SK-N-SH (cell line): Measurements from ENCODE around the gene POLR2C. TPM values are rescaled to one million over a fixed set of nuclear protein-coding genes. Genes with fewer than 3 reads are reported as not detected.

Experiments used
- CTCF ChIA-PET: fragments of 300-600, 350-600 bp; formaldehyde crosslinking; extraction: SDS; loops from one replicate; lab custom pipeline; 2021; lab: Yijun Ruan, JAX
- POLR2A ChIA-PET: fragments of 350-600 bp; sonication (Branson Sonifier 250); formaldehyde crosslinking; extraction: SDS; loops from one replicate; lab custom pipeline; 2020; ENCODE audit warnings: antibody characterized with exemption, inconsistent platforms; lab: Yijun Ruan, JAX
- DNase-seq: peaks from one replicate; pipeline ENCODE4 v3.0.0; 2012
- H2AFZ ChIP-seq: fragments of 200-600 bp; sonication (generic); 2 replicates; pipeline ENCODE4 v1.8.1; 2016; ENCODE audit warnings: antibody characterized with exemption, mild to moderate bottlenecking, low read depth
- H3F3A ChIP-seq: fragments of 200-600 bp; sonication (generic); replicated peaks from 2 replicates; pipeline ENCODE3; 2016; ENCODE audit warnings: antibody characterized with exemption, mild to moderate bottlenecking; ENCODE audit not compliant: insufficient read depth
- H3K27ac ChIP-seq, 2 experiments: fragments of 200-500 bp in 1 of 2; fragments of 200-600 bp in 1 of 2; sonication (Bioruptor generic) in 1 of 2; sonication (generic), shearing (Covaris generic) in 1 of 2; 2 replicates each; pipeline versions ENCODE4 v1.5.1 to v1.6.1; 2014 to 2016; ENCODE audit warnings: low read depth in 2 of 2, inconsistent platforms in 1 of 2, low read length in 1 of 2, mild to moderate bottlenecking in 1 of 2, mixed read lengths in 1 of 2
- H3K27me3 ChIP-seq: fragments of 200-600 bp; sonication (generic), shearing (Covaris generic); 2 replicates; pipeline ENCODE4 v1.6.1; 2016; ENCODE audit warnings: mixed run types; ENCODE audit not compliant: insufficient read depth
- H3K36me3 ChIP-seq, 2 experiments: fragments of 200-500 bp in 1 of 2; fragments of 200-600 bp in 1 of 2; sonication (Bioruptor generic) in 1 of 2; sonication (generic) in 1 of 2; replicated peaks in 1 of 2; 2 replicates each; pipeline versions ENCODE3 to v1.5.1; 2014 to 2016; ENCODE audit warnings: low read length in 1 of 2, mild to moderate bottlenecking in 1 of 2; ENCODE audit not compliant: insufficient read depth in 2 of 2, control insufficient read depth in 1 of 2
- H3K4me1 ChIP-seq, 2 experiments: fragments of 200-500 bp in 1 of 2; fragments of 200-600 bp in 1 of 2; sonication (Bioruptor generic) in 1 of 2; sonication (generic), shearing (Covaris generic) in 1 of 2; 2 replicates each; pipeline versions ENCODE4 v1.5.1 to v1.6.1; 2014 to 2016; ENCODE audit warnings: low read depth in 1 of 2, low read length in 1 of 2, mixed run types in 1 of 2; ENCODE audit not compliant: insufficient read depth in 2 of 2, control insufficient read depth in 1 of 2
- H3K4me2 ChIP-seq: fragments of 200-600 bp; sonication (generic), shearing (Covaris generic); 2 replicates; pipeline ENCODE4 v1.6.1; 2017; ENCODE audit warnings: mixed run types
- H3K4me3 ChIP-seq, 2 experiments: fragments of 200-500 bp in 1 of 2; fragments of 200-600 bp in 1 of 2; sonication (Bioruptor generic) in 1 of 2; sonication (generic), shearing (Covaris generic) in 1 of 2; 2 replicates each; pipeline versions ENCODE4 v1.5.1 to v1.8.1; 2014 to 2016; ENCODE audit warnings: low read depth in 2 of 2, inconsistent platforms in 1 of 2, low read length in 1 of 2, mild to moderate bottlenecking in 1 of 2, mixed read lengths in 1 of 2, moderate library complexity in 1 of 2
- H3K79me2 ChIP-seq: fragments of 200-600 bp; sonication (generic); 2 replicates; pipeline ENCODE4 v1.8.1; 2017; ENCODE audit warnings: mild to moderate bottlenecking; ENCODE audit not compliant: insufficient read depth
- H3K9ac ChIP-seq: fragments of 200-600 bp; sonication (generic); 2 replicates; pipeline ENCODE4 v1.6.1; 2017; ENCODE audit warnings: mixed run types
- H3K9me2 ChIP-seq: fragments of 200-600 bp; sonication (generic); 2 replicates; pipeline ENCODE4 v1.6.1; 2017; ENCODE audit warnings: mixed run types
- H3K9me3 ChIP-seq: fragments of 200-600 bp; sonication (generic); 2 replicates; pipeline ENCODE4 v1.6.1; 2017; ENCODE audit warnings: mixed run types, mild to moderate bottlenecking, moderate library complexity
- H4K20me1 ChIP-seq: fragments of 200-600 bp; sonication (generic); 2 replicates; pipeline ENCODE4 v1.6.1; 2017; ENCODE audit warnings: mild to moderate bottlenecking, mixed run types; ENCODE audit not compliant: insufficient read depth
- ELF1 ChIP-seq: IDR thresholded peaks from 2 replicates; pipeline ENCODE4 v1.4.0; 2012
- EP300 ChIP-seq, 2 experiments: IDR thresholded peaks; 2 replicates each; pipeline versions ENCODE4 v1.4.0 to v1.6.1; 2012; ENCODE audit warnings: borderline replicate concordance in 1 of 2, low read depth in 1 of 2, low read length in 1 of 2
- EZH2phosphoT487 ChIP-seq: fragments of 200-600 bp; sonication (generic); IDR thresholded peaks from 2 replicates; pipeline ENCODE4 v1.6.1; 2017; ENCODE audit warnings: low read depth, mixed run types, mild to moderate bottlenecking, antibody characterized with exemption, moderate library complexity, borderline replicate concordance
- FOSL2 ChIP-seq: IDR thresholded peaks from 2 replicates; pipeline ENCODE4 v1.4.0; 2012; ENCODE audit warnings: low read depth, mild to moderate bottlenecking, moderate library complexity, borderline replicate concordance
- GABPA ChIP-seq: IDR thresholded peaks from 2 replicates; pipeline ENCODE4 v1.4.0; 2012; ENCODE audit warnings: low read depth, mild to moderate bottlenecking
- IRF3 ChIP-seq: fragments of 150-350 bp; IDR thresholded peaks from 2 replicates; pipeline ENCODE4 v1.6.1; 2016; ENCODE audit warnings: mild to moderate bottlenecking, low read depth, low read length
- JUND ChIP-seq: IDR thresholded peaks from 2 replicates; pipeline ENCODE4 v1.4.0; 2012
- MXI1 ChIP-seq: IDR thresholded peaks from 2 replicates; pipeline ENCODE4 v1.6.1; 2012; ENCODE audit warnings: mild to moderate bottlenecking, low read depth, low read length, improper control_type of control experiment
- NRF1 ChIP-seq: IDR thresholded peaks from 2 replicates; pipeline ENCODE4 v1.6.1; 2012; ENCODE audit warnings: low read depth, mild to moderate bottlenecking, low read length
- PBX3 ChIP-seq: IDR thresholded peaks from 2 replicates; pipeline ENCODE4; 2012
- RXRA ChIP-seq: IDR thresholded peaks from 2 replicates; pipeline ENCODE4 v1.4.0; 2012; ENCODE audit warnings: low read depth, mild to moderate bottlenecking, borderline replicate concordance
- SIN3A ChIP-seq: IDR thresholded peaks from 2 replicates; pipeline ENCODE4 v1.6.1; 2012; ENCODE audit warnings: low read depth, mild to moderate bottlenecking, low read length, moderate library complexity, borderline replicate concordance
- SMC3 ChIP-seq: IDR thresholded peaks from 2 replicates; pipeline ENCODE4 v1.6.1; 2012; ENCODE audit warnings: low read depth, low read length, improper control_type of control experiment
- TAF1 ChIP-seq: IDR thresholded peaks from 2 replicates; pipeline ENCODE4 v1.6.1; 2012; ENCODE audit warnings: low read depth, mild to moderate bottlenecking, low read length, moderate library complexity, borderline replicate concordance
- TCF12 ChIP-seq: IDR thresholded peaks from 2 replicates; pipeline ENCODE4 v1.4.0; 2012
- USF2 ChIP-seq: fragments of 150-350 bp; IDR thresholded peaks from 2 replicates; pipeline ENCODE4 v1.6.1; 2017; ENCODE audit warnings: antibody characterized with exemption, low read length, low read depth, borderline replicate concordance
- YY1 ChIP-seq: IDR thresholded peaks from 2 replicates; pipeline ENCODE4 v1.4.0; 2012; ENCODE audit warnings: low read depth, mild to moderate bottlenecking
- ZBTB33 ChIP-seq: IDR thresholded peaks from 2 replicates; pipeline ENCODE4 v1.4.0; 2012; ENCODE audit warnings: low read depth, borderline replicate concordance
- WGBS: methylation state at CpG from one replicate; pipeline ENCODE4 v1.1.6; 2017; ENCODE audit warnings: low lambda C conversion rate; 5-methylcytosine and 5-hydroxymethylcytosine counted together
- polyA plus RNA-seq, 3 experiments: library from polyadenylated mRNA; depleted of rRNA; stranded (reverse); fragments of >200 nt; gene quantifications; 2 replicates each; pipeline ENCODE4 v1.2.3, GENCODE V29; 2012
- TF ChIP-seq, protein P1 (sequence below): fragments of 200-600 bp; sonication (generic); IDR thresholded peaks from 2 replicates; pipeline ENCODE4 v1.6.1; 2017; ENCODE audit warnings: antibody characterized with exemption, mild to moderate bottlenecking, moderate library complexity

POLR2C gene
- polyA plus RNA-seq, 1 of the 3 experiments (the other 2 are of a cell fraction) = 160 TPM

DNA sequence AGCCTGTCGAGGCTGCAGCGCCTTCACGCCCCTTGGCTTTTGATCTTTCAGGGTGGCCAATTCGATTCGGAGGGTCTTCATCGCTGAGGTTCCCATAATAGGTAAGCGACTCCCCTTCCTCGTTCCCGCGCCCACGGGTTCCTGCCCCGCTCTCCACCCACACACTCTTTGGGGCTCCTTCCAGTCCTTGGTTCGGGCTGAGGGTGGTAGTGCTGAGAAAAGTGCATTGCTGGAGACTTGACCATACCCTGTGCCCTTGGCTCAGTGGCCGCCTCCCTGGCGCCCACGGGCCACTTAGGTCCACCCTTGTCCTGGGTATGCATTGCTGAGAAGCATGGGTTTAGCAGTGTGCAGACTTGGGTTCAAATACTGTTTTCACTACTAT, 491 bp downstream of the POLR2C start:
- DNase-seq = peak; percentile 55
- Histone ChIP-seq H3F3A (peaks cover 8% of the 10 kb centered on the region), H3K36me3 (peaks cover 37 to 61% of the 10 kb centered on the region in 2 experiments), H3K9ac (peak overlapping the region; percentile 74), H3K27me3 (no peaks in the 10 kb centered on the region), H3K9me2 (no peaks in the 10 kb centered on the region), H3K27ac (peak overlapping the region in 1 of 2 experiments; percentile 89; a peak in 2 of 4 replicates), H3K4me2 (peak overlapping the region; percentile 95), H4K20me1 (no peaks in the 10 kb centered on the region), H3K9me3 (no peaks in the 10 kb centered on the region), H3K4me1 (peaks cover 8 to 13% of the 10 kb centered on the region in 2 experiments; a peak in 1 of 4 replicates), H3K79me2 (peaks cover 35% of the 10 kb centered on the region), H2AFZ (no peak overlapping the region), H3K4me3 (peak overlapping the region; percentile 72 to 97)
- POLR2A ChIA-PET = interaction anchor here (1.0 to 3.2 kb wide), 11 partner anchors 8 to 197 kb away, joined by 3 to 17 read pairs (median 7); partner anchors contain the start of genes CIAPIN1, COQ9 and DOK4
- 4% methylated on average over 13 of the region's 16 CpGs for WGBS
- CTCF ChIA-PET = interaction anchor here (0.6 to 13.6 kb wide), 28 partner anchors 8 to 173 kb away, joined by 3 to 218 read pairs (median 7); partner anchors contain the start of genes ADGRG5, CCDC102A, CIAPIN1 and COQ9
- no peak for TF ChIP-seq ELF1
- no peak for TF ChIP-seq SIN3A
- no peak for TF ChIP-seq SMC3
- TF ChIP-seq, protein P1, sequence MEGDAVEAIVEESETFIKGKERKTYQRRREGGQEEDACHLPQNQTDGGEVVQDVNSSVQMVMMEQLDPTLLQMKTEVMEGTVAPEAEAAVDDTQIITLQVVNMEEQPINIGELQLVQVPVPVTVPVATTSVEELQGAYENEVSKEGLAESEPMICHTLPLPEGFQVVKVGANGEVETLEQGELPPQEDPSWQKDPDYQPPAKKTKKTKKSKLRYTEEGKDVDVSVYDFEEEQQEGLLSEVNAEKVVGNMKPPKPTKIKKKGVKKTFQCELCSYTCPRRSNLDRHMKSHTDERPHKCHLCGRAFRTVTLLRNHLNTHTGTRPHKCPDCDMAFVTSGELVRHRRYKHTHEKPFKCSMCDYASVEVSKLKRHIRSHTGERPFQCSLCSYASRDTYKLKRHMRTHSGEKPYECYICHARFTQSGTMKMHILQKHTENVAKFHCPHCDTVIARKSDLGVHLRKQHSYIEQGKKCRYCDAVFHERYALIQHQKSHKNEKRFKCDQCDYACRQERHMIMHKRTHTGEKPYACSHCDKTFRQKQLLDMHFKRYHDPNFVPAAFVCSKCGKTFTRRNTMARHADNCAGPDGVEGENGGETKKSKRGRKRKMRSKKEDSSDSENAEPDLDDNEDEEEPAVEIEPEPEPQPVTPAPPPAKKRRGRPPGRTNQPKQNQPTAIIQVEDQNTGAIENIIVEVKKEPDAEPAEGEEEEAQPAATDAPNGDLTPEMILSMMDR = no peak
- TF ChIP-seq TCF12 = no peak
- no peak for TF ChIP-seq YY1
- TF ChIP-seq TAF1 = no peak
- no peak for TF ChIP-seq IRF3
- peak; percentile 31; the same call in 1 of the 2 replicates for TF ChIP-seq MXI1

DNA sequence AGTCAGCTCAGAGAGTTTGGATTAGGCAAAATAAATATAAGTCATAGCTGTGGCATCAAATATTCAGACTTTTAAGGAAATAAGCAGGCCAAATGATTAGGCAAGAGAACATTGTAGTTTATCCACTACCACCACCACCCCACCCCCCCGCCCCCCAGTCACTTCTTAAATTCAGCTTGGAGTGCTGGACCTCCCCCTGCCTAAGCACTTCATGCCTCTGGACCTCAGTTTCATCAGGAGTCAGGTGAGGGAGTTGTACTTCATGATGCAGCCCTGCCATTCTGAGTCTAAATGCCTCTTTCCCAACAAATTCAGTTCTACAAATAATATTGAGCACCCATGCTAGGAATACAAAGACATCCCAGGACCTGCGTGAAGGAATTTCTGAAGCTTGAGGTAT, 2.0 kb downstream of the POLR2C start:
- no peak for DNase-seq
- peaks cover 5% of the 10 kb centered on the region for H3F3A ChIP-seq
- no peak overlapping the region for H3K9ac ChIP-seq
- peaks cover 8 to 15% of the 10 kb centered on the region in 2 experiments; a peak in 1 of 4 replicates for H3K4me1 ChIP-seq
- no peak overlapping the region for H3K27ac ChIP-seq
- H3K27me3 ChIP-seq = no peaks in the 10 kb centered on the region
- peaks cover 35% of the 10 kb centered on the region for H3K79me2 ChIP-seq
- no peak overlapping the region for H3K4me2 ChIP-seq
- H3K4me3 ChIP-seq = no peak overlapping the region
- POLR2A ChIA-PET = interaction anchor here (2.5 to 3.2 kb wide), 2 partner anchors 8 to 46 kb away, joined by 7 to 17 read pairs; no protein-coding TSS in a partner anchor
- no peaks in the 10 kb centered on the region for H4K20me1 ChIP-seq
- CTCF ChIA-PET = interaction anchor here (1.2 to 13.6 kb wide), 4 partner anchors 14 to 52 kb away, joined by 3 to 218 read pairs (median 54); no protein-coding TSS in a partner anchor
- no peaks in the 10 kb centered on the region for H3K9me2 ChIP-seq
- 83% methylated on average over 2 of the region's 2 CpGs for WGBS
- H3K36me3 ChIP-seq = peaks cover 51 to 64% of the 10 kb centered on the region in 2 experiments
- no peak overlapping the region for H2AFZ ChIP-seq
- no peaks in the 10 kb centered on the region for H3K9me3 ChIP-seq
- TF ChIP-seq ZBTB33 (no peak), EP300 (IDR thresholded peaks at IDR 0.05; ENCODE audit: borderline replicate concordance in 1 of 2, low read depth in 1 of 2, low read length in 1 of 2) (no peak), USF2 (no peak), EZH2phosphoT487 (no peak), ELF1 (no peak), NRF1 (no peak), PBX3 (no peak), FOSL2 (no peak), GABPA (no peak), IRF3 (no peak), JUND (no peak), RXRA (no peak)
